Type B pancreatic cell (in vitro differentiated cells): ENCODE results near the gene CCDC112. TPM values are rescaled to one million over a fixed set of nuclear protein-coding genes. Genes with fewer than 3 reads are reported as not detected.
"Not testable (repeated sequence)": the region's sequence is repeated elsewhere in the genome, so short reads cannot be mapped to it uniquely, and the experiment has no call there.

Experiments
- DNase-seq: peaks from one replicate; pipeline ENCODE4 v3.0.0; 2021; ENCODE audit warnings: mixed read lengths; ENCODE audit not compliant: unreplicated experiment; ENCODE audit errors: extremely low spot score
- H3K27ac Mint-ChIP-seq: 2 replicates; pipeline ENCODE4 v1.8.0; 2021; ENCODE audit warnings: mild to moderate bottlenecking, mixed read lengths
- H3K27me3 Mint-ChIP-seq: 2 replicates; pipeline ENCODE4 v1.8.0; 2021; ENCODE audit warnings: mixed read lengths
- H3K36me3 Mint-ChIP-seq: 2 replicates; pipeline ENCODE4 v1.8.0; 2021; ENCODE audit warnings: mixed read lengths
- H3K4me1 Mint-ChIP-seq: one replicate; pipeline ENCODE4 v1.8.0; 2021; ENCODE audit warnings: mixed read lengths; ENCODE audit not compliant: unreplicated experiment
- H3K4me3 Mint-ChIP-seq: 2 replicates; pipeline ENCODE4 v1.8.0; 2021; ENCODE audit warnings: mild to moderate bottlenecking, mixed read lengths
- H3K9me3 Mint-ChIP-seq: 2 replicates; pipeline ENCODE4 v1.8.0; 2021; ENCODE audit warnings: mixed read lengths
- total RNA-seq: library from RNA; stranded (reverse); gene quantifications from 2 replicates; pipeline ENCODE4 v1.2.1, GENCODE V29; 2021; ENCODE audit warnings: low replicate concordance
- TF ChIP-seq, protein P1 (sequence below): fragments of 200-600 bp; sonication (generic); conservative IDR thresholded peaks from 2 replicates; pipeline ENCODE4 v1.5.0; 2021; ENCODE audit warnings: antibody characterized with exemption, mild to moderate bottlenecking

CCDC112 gene
- total RNA-seq, 1 donor from 2014 or later: 7.2 TPM

DNA sequence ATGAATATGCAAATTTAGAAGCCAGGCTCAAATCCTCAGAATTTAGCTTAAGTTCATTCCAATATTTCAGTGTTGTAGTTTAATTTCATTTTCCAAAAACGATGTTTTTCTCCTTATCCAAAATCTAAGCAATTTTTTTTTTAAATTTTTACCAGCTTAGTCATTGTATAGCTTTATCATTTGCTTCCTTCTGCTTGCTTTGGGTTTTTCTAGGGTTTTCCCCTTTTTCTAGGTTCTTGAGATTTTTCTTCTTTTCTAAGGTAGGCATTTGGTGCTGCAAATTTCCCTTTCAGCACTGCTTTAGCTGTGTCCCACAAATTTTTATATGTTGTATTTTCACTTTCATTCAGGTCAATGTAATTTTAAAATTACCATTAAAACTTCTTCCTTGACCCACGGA lies 34.4 kb upstream of the CCDC112 start:
- Mint-ChIP-seq H3K36me3 (no peaks in the 10 kb centered on the region), H3K27ac (no peak overlapping the region), H3K4me3 (no peak overlapping the region), H3K27me3 (no peaks in the 10 kb centered on the region), H3K4me1 (no peaks in the 10 kb centered on the region), H3K9me3 (no peaks in the 10 kb centered on the region)
- no peak for DNase-seq
- TF ChIP-seq, protein P1, sequence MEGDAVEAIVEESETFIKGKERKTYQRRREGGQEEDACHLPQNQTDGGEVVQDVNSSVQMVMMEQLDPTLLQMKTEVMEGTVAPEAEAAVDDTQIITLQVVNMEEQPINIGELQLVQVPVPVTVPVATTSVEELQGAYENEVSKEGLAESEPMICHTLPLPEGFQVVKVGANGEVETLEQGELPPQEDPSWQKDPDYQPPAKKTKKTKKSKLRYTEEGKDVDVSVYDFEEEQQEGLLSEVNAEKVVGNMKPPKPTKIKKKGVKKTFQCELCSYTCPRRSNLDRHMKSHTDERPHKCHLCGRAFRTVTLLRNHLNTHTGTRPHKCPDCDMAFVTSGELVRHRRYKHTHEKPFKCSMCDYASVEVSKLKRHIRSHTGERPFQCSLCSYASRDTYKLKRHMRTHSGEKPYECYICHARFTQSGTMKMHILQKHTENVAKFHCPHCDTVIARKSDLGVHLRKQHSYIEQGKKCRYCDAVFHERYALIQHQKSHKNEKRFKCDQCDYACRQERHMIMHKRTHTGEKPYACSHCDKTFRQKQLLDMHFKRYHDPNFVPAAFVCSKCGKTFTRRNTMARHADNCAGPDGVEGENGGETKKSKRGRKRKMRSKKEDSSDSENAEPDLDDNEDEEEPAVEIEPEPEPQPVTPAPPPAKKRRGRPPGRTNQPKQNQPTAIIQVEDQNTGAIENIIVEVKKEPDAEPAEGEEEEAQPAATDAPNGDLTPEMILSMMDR: no peak

DNA sequence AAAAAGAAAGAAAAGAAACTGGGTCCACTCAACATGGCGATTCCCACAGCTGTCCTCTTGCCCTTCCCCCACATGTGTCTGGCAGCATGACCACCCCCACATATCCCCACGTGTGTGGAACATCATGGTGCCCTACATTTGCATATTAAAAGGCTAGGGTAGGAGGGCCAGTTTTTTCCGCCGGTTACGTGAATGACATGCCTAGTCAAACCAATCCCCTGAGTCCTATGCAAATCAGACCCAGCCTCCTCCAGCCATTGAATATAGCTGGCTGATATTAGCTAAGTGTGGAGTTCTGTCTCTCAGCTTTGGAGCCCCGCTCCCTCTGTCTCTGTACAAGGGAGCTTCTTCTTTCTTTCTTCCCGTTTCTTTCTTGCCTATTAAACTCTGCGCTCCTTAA lies 33.0 kb upstream of the CCDC112 start:
- TF ChIP-seq, protein P1: no peak

DNA sequence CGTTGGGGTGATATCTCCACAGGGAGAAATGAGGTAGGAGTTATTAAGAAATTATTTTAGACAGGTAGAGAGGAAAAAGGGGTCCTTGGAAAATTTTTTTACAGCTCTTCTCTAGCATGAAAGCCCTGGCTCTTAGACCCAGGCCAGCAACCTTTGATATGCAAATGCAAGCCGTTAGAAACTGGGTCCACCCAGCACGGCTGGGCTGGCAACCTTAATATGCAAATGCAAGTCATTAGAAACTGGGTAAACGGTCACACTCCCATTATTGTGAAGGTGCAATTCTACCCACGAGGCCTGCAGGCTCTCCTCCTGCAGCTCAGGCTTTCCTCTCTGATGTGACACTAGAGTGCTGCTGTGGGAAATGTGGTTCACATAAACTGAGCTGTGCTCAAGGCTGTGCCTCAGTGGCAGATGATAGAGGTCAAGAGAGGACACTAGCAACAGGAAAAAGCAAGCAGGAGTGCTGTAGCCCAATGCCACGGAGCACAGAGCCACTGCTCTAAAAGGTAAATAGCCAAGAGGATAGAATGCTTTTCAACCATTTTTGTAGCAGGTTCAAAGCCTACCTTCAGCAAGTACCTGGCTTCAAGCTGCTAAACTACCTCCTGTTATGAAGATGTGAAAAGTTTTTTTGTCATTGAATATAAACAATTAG lies 32.3 kb upstream of the CCDC112 start:
- H3K4me1 Mint-ChIP-seq, H3K36me3 Mint-ChIP-seq, H3K9me3 Mint-ChIP-seq, DNase-seq, H3K27me3 Mint-ChIP-seq, H3K4me3 Mint-ChIP-seq, H3K27ac Mint-ChIP-seq: not testable (repeated sequence)

More for the DNA sequence above, 33.0 kb upstream of the CCDC112 start:
- Mint-ChIP-seq H3K4me1 (no peaks in the 10 kb centered on the region), H3K9me3 (no peaks in the 10 kb centered on the region), H3K36me3 (no peaks in the 10 kb centered on the region), H3K27me3 (no peaks in the 10 kb centered on the region), H3K27ac (no peak overlapping the region), H3K4me3 (no peak overlapping the region)
- no peak for DNase-seq

DNA sequence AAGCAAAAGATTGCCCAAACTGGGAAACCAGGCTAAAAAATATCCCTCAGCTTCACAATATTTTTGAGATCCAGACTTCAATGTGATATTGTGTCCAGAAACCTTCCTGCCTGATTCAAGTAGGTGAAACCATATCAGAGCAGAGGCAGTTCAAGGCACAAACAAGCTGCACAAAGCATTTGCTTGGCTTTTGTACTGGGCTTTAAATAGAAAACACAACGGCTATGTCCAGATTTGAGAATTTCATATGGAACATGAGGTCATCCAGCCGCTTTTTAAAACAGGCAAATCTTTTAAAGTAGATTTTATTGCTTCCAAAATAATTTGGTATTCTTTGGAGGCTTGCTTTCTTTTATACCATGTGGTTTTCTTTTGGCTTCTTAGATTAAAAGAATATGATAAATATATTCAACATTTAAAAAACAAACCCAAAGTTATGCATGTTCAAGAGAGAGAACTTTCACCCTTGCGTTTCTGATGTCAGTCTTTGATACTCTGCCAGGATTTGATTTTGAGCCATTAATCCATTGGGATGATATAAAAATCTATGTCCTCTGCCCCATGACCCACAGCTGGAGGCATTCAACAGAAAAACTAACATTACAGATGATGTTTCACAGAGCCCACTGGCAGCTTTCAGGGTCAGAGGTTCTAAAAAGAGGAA lies 29.0 kb upstream of the CCDC112 start:
- Mint-ChIP-seq H3K27me3 (no peaks in the 10 kb centered on the region), H3K4me1 (no peaks in the 10 kb centered on the region), H3K27ac (no peak overlapping the region), H3K4me3 (no peak overlapping the region), H3K36me3 (no peaks in the 10 kb centered on the region), H3K9me3 (no peaks in the 10 kb centered on the region)
- no peak for DNase-seq
- TF ChIP-seq, protein P1: no peak

DNA sequence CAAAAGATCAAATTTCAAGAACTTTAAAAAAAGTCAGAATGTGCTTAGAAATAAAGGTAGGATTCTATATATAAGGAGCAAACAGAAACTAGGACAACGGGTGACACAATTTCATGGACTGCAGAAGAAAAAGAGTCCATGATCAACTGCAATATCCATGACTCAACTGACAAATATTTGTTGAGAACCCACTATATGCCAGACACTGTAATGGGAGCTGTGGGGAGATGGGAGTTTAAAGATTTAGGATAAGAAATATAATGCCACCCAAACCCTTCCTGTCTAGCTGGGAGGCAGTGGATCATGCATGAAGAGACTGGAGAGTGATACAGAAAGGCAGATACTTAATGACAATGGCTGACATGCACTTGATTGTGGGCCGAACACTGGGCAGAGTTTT lies 27.6 kb upstream of the CCDC112 start:
- no peaks in the 10 kb centered on the region for H3K27me3 Mint-ChIP-seq
- no peaks in the 10 kb centered on the region for H3K9me3 Mint-ChIP-seq
- no peaks in the 10 kb centered on the region for H3K4me1 Mint-ChIP-seq
- no peak overlapping the region for H3K27ac Mint-ChIP-seq
- H3K4me3 Mint-ChIP-seq: no peak overlapping the region
- H3K36me3 Mint-ChIP-seq: no peaks in the 10 kb centered on the region
- TF ChIP-seq, protein P1: no peak
- no peak for DNase-seq

DNA sequence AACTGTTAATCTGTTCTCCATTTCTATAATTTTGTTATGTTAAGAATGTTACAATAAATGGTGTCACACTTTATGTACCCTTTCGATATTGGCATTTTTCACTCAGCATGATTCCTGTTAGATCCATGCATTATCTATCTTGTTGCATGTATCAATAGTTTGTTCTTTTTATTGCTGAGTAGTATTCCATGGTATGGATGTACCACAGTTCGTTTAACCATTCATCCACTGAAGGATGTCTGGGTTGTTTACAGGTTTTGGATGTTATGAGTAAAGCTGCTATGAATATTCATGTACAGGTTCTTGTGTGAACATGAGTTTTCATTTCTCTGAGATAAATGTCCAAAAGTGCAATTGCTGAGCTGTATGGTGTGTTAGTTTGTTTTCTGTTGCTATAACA lies 26.3 kb upstream of the CCDC112 start:
- H3K9me3 Mint-ChIP-seq: no peaks in the 10 kb centered on the region
- no peak for DNase-seq
- H3K36me3 Mint-ChIP-seq: no peaks in the 10 kb centered on the region
- H3K4me1 Mint-ChIP-seq: no peaks in the 10 kb centered on the region
- TF ChIP-seq, protein P1: no peak
- no peak overlapping the region for H3K27ac Mint-ChIP-seq
- peaks cover 2% of the 10 kb centered on the region for H3K27me3 Mint-ChIP-seq
- H3K4me3 Mint-ChIP-seq: no peak overlapping the region
